WTC11 (cell line): ENCODE measurements around the gene ARHGEF33. TPM values are rescaled to one million over a fixed set of nuclear protein-coding genes. Genes with fewer than 3 reads are reported as not detected.

Experiments used
- CTCF ChIP-seq: fragments of 200-600 bp; IDR thresholded peaks from 2 replicates; pipeline ENCODE4 v1.8.0; 2022; ENCODE audit warnings: antibody characterized with exemption
- MLX ChIP-seq: sonication (generic); formaldehyde crosslinking; IDR thresholded peaks from 2 replicates; pipeline ENCODE4 v1.8.1; 2023; ENCODE audit warnings: mild to moderate bottlenecking, missing genetic modification reagents, moderate library complexity
- NFATC4 ChIP-seq: fragments of 250-450 bp; sonication (Bioruptor Pico); IDR thresholded peaks from 2 replicates; pipeline ENCODE4 v1.9.0; 2021; ENCODE audit warnings: mild to moderate bottlenecking
- NR3C1 ChIP-seq: sonication (generic); formaldehyde crosslinking; conservative IDR thresholded peaks from 2 replicates; pipeline ENCODE4 v1.8.1; 2023; ENCODE audit warnings: low read depth, mild to moderate bottlenecking, missing genetic modification reagents
- PRRX2 ChIP-seq: fragments of 250-450 bp; sonication (Bioruptor Pico); IDR thresholded peaks from 2 replicates; pipeline ENCODE4 v1.8.0; 2021; ENCODE audit warnings: mild to moderate bottlenecking
- RELA ChIP-seq: sonication (generic); formaldehyde crosslinking; IDR thresholded peaks from 2 replicates; pipeline ENCODE4 v1.8.1; 2022; ENCODE audit warnings: missing genetic modification reagents, mild to moderate bottlenecking, borderline replicate concordance
- SMAD3 ChIP-seq: sonication (generic); formaldehyde crosslinking; IDR thresholded peaks from 2 replicates; pipeline ENCODE4 v1.8.0; 2022; ENCODE audit warnings: missing genetic modification reagents, mild to moderate bottlenecking, borderline replicate concordance
- SP1 ChIP-seq: sonication (generic); formaldehyde crosslinking; conservative IDR thresholded peaks from 2 replicates; pipeline ENCODE4 v1.8.1; 2022; ENCODE audit warnings: missing genetic modification reagents
- ZNF138 ChIP-seq: sonication (generic); formaldehyde crosslinking; conservative IDR thresholded peaks from 2 replicates; pipeline ENCODE4 v1.8.1; 2022; ENCODE audit warnings: mild to moderate bottlenecking, moderate library complexity, missing genetic modification reagents
- ZNF219 ChIP-seq: sonication (generic); formaldehyde crosslinking; IDR thresholded peaks from 2 replicates; pipeline ENCODE4 v1.8.0; 2023; ENCODE audit warnings: missing genetic modification reagents, mild to moderate bottlenecking, borderline replicate concordance
- ZNF317 ChIP-seq: sonication (generic); formaldehyde crosslinking; IDR thresholded peaks from 2 replicates; pipeline ENCODE4 v1.8.1; 2023; ENCODE audit warnings: low read depth, mild to moderate bottlenecking, moderate library complexity, missing genetic modification reagents, borderline replicate concordance
- ZNF532 ChIP-seq: fragments of 250-450 bp; sonication (Bioruptor Pico); IDR thresholded peaks from 2 replicates; pipeline ENCODE4 v1.9.0; 2021; ENCODE audit warnings: mild to moderate bottlenecking, borderline replicate concordance
- total RNA-seq: library from RNA; stranded (reverse); gene quantifications from 3 replicates; pipeline ENCODE4 v1.2.3, GENCODE V29; 2021
- TF ChIP-seq, protein P1 (sequence below): sonication (generic); formaldehyde crosslinking; IDR thresholded peaks from 2 replicates; pipeline ENCODE4 v1.8.1; 2023; ENCODE audit warnings: mild to moderate bottlenecking, missing genetic modification reagents, borderline replicate concordance
- TF ChIP-seq, protein P2 (sequence below): sonication (generic); formaldehyde crosslinking; IDR thresholded peaks from 2 replicates; pipeline ENCODE4 v1.8.0; 2023; ENCODE audit warnings: mild to moderate bottlenecking, missing genetic modification reagents
- TF ChIP-seq, protein P3 (sequence below): sonication (generic); formaldehyde crosslinking; IDR thresholded peaks from 2 replicates; pipeline ENCODE4 v1.8.1; 2023; ENCODE audit warnings: mild to moderate bottlenecking, missing genetic modification reagents
- TF ChIP-seq, protein P4 (sequence below): sonication (generic); formaldehyde crosslinking; IDR thresholded peaks from 2 replicates; pipeline ENCODE4 v1.8.1; 2022; ENCODE audit warnings: missing genetic modification reagents, borderline replicate concordance
- TF ChIP-seq, protein P5 (sequence below): sonication (generic); formaldehyde crosslinking; IDR thresholded peaks from 2 replicates; pipeline ENCODE4 v1.8.0; 2022; ENCODE audit warnings: mild to moderate bottlenecking, missing genetic modification reagents

The ARHGEF33 gene
- total RNA-seq, 1 experiment from 2014 or later, result 0.42 TPM

DNA sequence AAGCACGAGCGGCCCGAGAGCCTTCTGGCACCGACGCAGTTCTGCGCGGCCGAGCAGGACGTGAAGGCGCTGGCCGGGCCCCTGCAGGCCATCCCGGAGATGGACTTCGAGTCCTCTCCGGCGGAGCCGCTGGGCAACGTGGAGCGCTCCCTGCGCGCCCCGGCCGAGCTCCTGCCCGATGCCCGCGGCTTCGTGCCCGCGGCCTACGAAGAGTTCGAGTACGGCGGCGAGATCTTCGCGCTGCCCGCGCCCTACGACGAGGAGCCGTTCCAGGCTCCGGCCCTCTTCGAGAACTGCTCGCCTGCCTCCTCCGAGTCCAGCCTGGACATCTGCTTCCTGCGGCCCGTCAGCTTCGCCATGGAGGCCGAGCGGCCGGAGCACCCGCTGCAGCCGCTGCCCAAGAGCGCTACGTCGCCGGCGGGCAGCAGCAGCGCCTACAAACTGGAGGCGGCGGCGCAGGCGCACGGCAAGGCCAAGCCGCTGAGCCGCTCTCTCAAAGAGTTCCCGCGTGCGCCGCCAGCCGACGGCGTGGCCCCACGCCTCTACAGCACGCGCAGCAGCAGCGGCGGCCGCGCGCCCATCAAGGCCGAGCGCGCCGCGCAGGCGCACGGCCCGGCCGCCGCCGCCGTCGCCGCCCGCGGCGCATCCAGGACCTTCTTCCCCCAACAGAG, 70.4 kb downstream of the ARHGEF33 start (continued):
- TF ChIP-seq CTCF (no peak), NFATC4 (CRISPR knock-in tag) (no peak), SP1 (CRISPR knock-in tag) (peak; percentile 86), ZNF317 (CRISPR knock-in tag) (peak; percentile 71; the same call in 1 of the 2 replicates), ZNF219 (peak; percentile 91; the same call in 1 of the 2 replicates), NR3C1 (peak; percentile 97; the same call in 1 of the 2 replicates), RELA (CRISPR knock-in tag) (peak; percentile 97), PRRX2 (CRISPR knock-in tag) (no peak), MLX (CRISPR knock-in tag) (peak; percentile 32; the same call in 1 of the 2 replicates), ZNF138 (peak; percentile 89), SMAD3 (CRISPR knock-in tag) (peak; percentile 96), ZNF532 (CRISPR knock-in tag) (no peak)
- TF ChIP-seq, protein P1, sequence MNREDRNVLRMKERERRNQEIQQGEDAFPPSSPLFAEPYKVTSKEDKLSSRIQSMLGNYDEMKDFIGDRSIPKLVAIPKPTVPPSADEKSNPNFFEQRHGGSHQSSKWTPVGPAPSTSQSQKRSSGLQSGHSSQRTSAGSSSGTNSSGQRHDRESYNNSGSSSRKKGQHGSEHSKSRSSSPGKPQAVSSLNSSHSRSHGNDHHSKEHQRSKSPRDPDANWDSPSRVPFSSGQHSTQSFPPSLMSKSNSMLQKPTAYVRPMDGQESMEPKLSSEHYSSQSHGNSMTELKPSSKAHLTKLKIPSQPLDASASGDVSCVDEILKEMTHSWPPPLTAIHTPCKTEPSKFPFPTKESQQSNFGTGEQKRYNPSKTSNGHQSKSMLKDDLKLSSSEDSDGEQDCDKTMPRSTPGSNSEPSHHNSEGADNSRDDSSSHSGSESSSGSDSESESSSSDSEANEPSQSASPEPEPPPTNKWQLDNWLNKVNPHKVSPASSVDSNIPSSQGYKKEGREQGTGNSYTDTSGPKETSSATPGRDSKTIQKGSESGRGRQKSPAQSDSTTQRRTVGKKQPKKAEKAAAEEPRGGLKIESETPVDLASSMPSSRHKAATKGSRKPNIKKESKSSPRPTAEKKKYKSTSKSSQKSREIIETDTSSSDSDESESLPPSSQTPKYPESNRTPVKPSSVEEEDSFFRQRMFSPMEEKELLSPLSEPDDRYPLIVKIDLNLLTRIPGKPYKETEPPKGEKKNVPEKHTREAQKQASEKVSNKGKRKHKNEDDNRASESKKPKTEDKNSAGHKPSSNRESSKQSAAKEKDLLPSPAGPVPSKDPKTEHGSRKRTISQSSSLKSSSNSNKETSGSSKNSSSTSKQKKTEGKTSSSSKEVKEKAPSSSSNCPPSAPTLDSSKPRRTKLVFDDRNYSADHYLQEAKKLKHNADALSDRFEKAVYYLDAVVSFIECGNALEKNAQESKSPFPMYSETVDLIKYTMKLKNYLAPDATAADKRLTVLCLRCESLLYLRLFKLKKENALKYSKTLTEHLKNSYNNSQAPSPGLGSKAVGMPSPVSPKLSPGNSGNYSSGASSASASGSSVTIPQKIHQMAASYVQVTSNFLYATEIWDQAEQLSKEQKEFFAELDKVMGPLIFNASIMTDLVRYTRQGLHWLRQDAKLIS, result peak; percentile 88; the same call in 1 of the 2 replicates
- TF ChIP-seq, protein P2, sequence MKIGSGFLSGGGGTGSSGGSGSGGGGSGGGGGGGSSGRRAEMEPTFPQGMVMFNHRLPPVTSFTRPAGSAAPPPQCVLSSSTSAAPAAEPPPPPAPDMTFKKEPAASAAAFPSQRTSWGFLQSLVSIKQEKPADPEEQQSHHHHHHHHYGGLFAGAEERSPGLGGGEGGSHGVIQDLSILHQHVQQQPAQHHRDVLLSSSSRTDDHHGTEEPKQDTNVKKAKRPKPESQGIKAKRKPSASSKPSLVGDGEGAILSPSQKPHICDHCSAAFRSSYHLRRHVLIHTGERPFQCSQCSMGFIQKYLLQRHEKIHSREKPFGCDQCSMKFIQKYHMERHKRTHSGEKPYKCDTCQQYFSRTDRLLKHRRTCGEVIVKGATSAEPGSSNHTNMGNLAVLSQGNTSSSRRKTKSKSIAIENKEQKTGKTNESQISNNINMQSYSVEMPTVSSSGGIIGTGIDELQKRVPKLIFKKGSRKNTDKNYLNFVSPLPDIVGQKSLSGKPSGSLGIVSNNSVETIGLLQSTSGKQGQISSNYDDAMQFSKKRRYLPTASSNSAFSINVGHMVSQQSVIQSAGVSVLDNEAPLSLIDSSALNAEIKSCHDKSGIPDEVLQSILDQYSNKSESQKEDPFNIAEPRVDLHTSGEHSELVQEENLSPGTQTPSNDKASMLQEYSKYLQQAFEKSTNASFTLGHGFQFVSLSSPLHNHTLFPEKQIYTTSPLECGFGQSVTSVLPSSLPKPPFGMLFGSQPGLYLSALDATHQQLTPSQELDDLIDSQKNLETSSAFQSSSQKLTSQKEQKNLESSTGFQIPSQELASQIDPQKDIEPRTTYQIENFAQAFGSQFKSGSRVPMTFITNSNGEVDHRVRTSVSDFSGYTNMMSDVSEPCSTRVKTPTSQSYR, result peak; percentile 92
- TF ChIP-seq, protein P3, sequence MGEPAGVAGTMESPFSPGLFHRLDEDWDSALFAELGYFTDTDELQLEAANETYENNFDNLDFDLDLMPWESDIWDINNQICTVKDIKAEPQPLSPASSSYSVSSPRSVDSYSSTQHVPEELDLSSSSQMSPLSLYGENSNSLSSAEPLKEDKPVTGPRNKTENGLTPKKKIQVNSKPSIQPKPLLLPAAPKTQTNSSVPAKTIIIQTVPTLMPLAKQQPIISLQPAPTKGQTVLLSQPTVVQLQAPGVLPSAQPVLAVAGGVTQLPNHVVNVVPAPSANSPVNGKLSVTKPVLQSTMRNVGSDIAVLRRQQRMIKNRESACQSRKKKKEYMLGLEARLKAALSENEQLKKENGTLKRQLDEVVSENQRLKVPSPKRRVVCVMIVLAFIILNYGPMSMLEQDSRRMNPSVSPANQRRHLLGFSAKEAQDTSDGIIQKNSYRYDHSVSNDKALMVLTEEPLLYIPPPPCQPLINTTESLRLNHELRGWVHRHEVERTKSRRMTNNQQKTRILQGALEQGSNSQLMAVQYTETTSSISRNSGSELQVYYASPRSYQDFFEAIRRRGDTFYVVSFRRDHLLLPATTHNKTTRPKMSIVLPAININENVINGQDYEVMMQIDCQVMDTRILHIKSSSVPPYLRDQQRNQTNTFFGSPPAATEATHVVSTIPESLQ, result peak; percentile 93
- TF ChIP-seq, protein P4, sequence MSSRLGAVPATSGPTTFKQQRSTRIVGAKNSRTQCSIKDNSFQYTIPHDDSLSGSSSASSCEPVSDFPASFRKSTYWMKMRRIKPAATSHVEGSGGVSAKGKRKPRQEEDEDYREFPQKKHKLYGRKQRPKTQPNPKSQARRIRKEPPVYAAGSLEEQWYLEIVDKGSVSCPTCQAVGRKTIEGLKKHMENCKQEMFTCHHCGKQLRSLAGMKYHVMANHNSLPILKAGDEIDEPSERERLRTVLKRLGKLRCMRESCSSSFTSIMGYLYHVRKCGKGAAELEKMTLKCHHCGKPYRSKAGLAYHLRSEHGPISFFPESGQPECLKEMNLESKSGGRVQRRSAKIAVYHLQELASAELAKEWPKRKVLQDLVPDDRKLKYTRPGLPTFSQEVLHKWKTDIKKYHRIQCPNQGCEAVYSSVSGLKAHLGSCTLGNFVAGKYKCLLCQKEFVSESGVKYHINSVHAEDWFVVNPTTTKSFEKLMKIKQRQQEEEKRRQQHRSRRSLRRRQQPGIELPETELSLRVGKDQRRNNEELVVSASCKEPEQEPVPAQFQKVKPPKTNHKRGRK, result 0 out of 2 replicates have a peak, but pooled peaks have one; percentile 50
- TF ChIP-seq, protein P5, sequence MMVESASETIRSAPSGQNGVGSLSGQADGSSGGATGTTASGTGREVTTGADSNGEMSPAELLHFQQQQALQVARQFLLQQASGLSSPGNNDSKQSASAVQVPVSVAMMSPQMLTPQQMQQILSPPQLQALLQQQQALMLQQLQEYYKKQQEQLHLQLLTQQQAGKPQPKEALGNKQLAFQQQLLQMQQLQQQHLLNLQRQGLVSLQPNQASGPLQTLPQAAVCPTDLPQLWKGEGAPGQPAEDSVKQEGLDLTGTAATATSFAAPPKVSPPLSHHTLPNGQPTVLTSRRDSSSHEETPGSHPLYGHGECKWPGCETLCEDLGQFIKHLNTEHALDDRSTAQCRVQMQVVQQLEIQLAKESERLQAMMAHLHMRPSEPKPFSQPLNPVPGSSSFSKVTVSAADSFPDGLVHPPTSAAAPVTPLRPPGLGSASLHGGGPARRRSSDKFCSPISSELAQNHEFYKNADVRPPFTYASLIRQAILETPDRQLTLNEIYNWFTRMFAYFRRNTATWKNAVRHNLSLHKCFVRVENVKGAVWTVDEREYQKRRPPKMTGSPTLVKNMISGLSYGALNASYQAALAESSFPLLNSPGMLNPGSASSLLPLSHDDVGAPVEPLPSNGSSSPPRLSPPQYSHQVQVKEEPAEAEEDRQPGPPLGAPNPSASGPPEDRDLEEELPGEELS, result peak; percentile 100
